NCI-H2107 treated with DMSO at 0.1 percent for 48 hours (cell line): Measurements from ENCODE around the gene FAM117A.

Source experiments
- DNase-seq: peaks from one replicate; lab custom pipeline; 2025; ENCODE audit not compliant: unreplicated experiment; lab: John Stamatoyannopoulos, UW

FAM117A gene

GRCh38 chr17:49763735-49764558, at the start of gene FAM117A:
FAM117A (minus strand) TSS chr17:49764131; CDS start chr17:49764087, 44 bp downstream.
- DNase-seq, result peak; percentile 98

GRCh38 chr17:49809056-49809455, 45.1 kb upstream of the FAM117A start:
- DNase-seq, result no peak

- DNase-seq, result no peak
Measured at GRCh38 chr17:49798738-49799137, 34.8 kb upstream of the FAM117A start.

- DNase-seq, result no peak
Measured at GRCh38 chr17:49798182-49798581, 34.3 kb upstream of the FAM117A start.

- DNase-seq, result no peak
Measured at GRCh38 chr17:49795372-49795771, 31.4 kb upstream of the FAM117A start.

- no peak for DNase-seq
Measured at GRCh38 chr17:49793309-49793708, 29.4 kb upstream of the FAM117A start.

GRCh38 chr17:49789243-49789578, 25.3 kb upstream of the FAM117A start:
- no peak for DNase-seq

GRCh38 chr17:49788478-49789242, 24.7 kb upstream of the FAM117A start, which contains the start of gene KAT7:
KAT7 (plus strand) TSS chr17:49788681; CDS start chr17:49788835, 154 bp downstream.
- peak; percentile 98 for DNase-seq

- no peak for DNase-seq
Measured at GRCh38 chr17:49787884-49788477, 24.1 kb upstream of the FAM117A start.

- DNase-seq, result no peak
Measured at GRCh38 chr17:49784636-49785035, 20.7 kb upstream of the FAM117A start.

- DNase-seq, result no peak
Measured at GRCh38 chr17:49783791-49784190, 19.9 kb upstream of the FAM117A start.

GRCh38 chr17:49783071-49783715, 19.3 kb upstream of the FAM117A start:
- no peak for DNase-seq

- peak; percentile 9 for DNase-seq
Measured at GRCh38 chr17:49779739-49780231, 15.9 kb upstream of the FAM117A start.

- no peak for DNase-seq
Measured at GRCh38 chr17:49779156-49779738, 15.3 kb upstream of the FAM117A start.

GRCh38 chr17:49777563-49777962, 13.6 kb upstream of the FAM117A start:
- no peak for DNase-seq

GRCh38 chr17:49776551-49777300, 12.8 kb upstream of the FAM117A start:
- no peak for DNase-seq

- DNase-seq, result no peak
Measured at GRCh38 chr17:49775546-49776260, 11.8 kb upstream of the FAM117A start.

GRCh38 chr17:49766918-49767530, 3.1 kb upstream of the FAM117A start:
- no peak for DNase-seq
